ENCODE measurements around the gene TELO2.

The TELO2 gene

DNA sequence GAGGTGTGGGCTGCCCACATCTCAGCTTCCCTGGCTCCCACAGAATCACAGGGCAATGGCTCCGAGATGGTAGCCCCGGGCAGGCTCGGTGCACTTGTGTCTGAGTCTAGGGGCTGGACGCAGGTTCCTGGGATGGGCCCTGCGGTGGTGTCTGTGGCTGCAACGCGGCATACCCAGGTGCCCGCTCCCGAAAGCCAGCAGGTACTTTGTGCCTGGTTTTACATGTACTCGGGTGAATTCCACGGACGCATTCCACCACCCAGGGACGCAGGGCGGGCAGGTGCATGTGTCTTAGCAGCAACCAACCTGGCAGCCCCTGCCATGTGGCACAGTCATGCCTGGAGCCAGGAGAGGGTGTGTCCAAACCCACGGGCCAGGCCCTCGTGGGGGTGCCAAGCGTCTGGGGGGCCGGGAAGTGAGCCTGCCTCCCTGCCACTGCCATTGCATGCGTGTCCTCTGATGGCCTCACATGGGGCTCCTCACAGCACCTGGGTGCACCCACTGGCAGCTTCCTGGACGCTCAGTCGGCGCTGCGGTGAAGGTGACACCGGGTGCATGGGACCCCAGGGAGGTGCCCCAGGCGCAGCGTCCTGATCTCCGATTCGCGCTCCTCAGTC lies 35.9 kb downstream of the TELO2 start:
- no peaks in the 10 kb centered on the region for H3K9me3 ChIP-seq (ENCODE audit: low read length)
- no peaks in the 10 kb centered on the region for H3K79me2 ChIP-seq (ENCODE audit: insufficient read depth, low read length)
- no peaks in the 10 kb centered on the region for H3K27me3 ChIP-seq (ENCODE audit: insufficient read depth, low read length)
- no peaks in the 10 kb centered on the region for H4K20me1 ChIP-seq (ENCODE audit: insufficient read depth, low read length)
- no peaks in the 10 kb centered on the region for H3F3A ChIP-seq (ENCODE audit: insufficient read depth, low read length)
- H2AFZ ChIP-seq (ENCODE audit: low read length), result no peak overlapping the region
- TF ChIP-seq, protein P1, sequence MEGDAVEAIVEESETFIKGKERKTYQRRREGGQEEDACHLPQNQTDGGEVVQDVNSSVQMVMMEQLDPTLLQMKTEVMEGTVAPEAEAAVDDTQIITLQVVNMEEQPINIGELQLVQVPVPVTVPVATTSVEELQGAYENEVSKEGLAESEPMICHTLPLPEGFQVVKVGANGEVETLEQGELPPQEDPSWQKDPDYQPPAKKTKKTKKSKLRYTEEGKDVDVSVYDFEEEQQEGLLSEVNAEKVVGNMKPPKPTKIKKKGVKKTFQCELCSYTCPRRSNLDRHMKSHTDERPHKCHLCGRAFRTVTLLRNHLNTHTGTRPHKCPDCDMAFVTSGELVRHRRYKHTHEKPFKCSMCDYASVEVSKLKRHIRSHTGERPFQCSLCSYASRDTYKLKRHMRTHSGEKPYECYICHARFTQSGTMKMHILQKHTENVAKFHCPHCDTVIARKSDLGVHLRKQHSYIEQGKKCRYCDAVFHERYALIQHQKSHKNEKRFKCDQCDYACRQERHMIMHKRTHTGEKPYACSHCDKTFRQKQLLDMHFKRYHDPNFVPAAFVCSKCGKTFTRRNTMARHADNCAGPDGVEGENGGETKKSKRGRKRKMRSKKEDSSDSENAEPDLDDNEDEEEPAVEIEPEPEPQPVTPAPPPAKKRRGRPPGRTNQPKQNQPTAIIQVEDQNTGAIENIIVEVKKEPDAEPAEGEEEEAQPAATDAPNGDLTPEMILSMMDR (IDR thresholded peaks at IDR 0.05; ENCODE audit: low read length), result no peak
- no peak for TF ChIP-seq EZH2 (IDR thresholded peaks at IDR 0.05; ENCODE audit: borderline replicate concordance, low read length)
- H3K4me1 ChIP-seq (ENCODE audit: insufficient read depth, low read length, severe bottlenecking), result no peaks in the 10 kb centered on the region
- H3K4me3 ChIP-seq (ENCODE audit: low read depth, low read length, poor library complexity, severe bottlenecking), result no peak overlapping the region
- H3K9ac ChIP-seq (ENCODE audit: low read length), result no peak overlapping the region
- H3K36me3 ChIP-seq (ENCODE audit: insufficient read depth, low read length), result no peaks in the 10 kb centered on the region
- H3K27ac ChIP-seq (ENCODE audit: low read depth, low read length, poor library complexity, severe bottlenecking), result no peak overlapping the region
- H3K4me2 ChIP-seq (ENCODE audit: low read length), result no peak overlapping the region
- no peaks in the 10 kb centered on the region for H3K9me2 ChIP-seq (ENCODE audit: low read depth, low read length)

DNA sequence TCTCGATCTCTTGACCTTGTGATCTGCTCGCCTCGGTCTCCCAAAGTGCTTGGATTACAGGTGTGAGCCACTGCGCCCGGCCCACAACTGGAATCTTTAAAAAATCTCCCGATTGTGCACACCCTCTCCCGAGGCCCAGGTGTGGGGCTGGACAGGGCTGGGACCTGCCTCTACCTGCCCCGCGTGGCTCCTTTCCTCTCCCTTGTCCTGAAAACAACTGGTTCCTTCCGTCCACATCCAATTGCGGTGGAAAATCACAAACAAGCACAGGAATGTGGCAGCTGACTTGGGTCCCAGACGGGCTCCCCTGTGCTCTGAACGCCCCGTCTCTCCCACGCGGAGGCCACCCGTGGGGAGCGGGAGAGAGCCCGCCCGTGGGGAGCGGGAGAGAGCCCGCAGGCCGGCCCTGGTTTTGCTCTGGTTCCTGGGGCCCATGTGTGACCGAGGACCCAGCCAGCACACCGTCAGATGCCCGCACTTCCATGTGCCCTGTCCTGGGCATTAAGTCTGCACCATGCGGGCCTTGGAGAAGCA lies 37.3 kb downstream of the TELO2 start:
- H3K4me3 ChIP-seq (ENCODE audit: low read depth, low read length, poor library complexity, severe bottlenecking), result no peak overlapping the region
- H3K4me2 ChIP-seq (ENCODE audit: low read length), result no peak overlapping the region
- no peak for TF ChIP-seq EZH2 (IDR thresholded peaks at IDR 0.05; ENCODE audit: borderline replicate concordance, low read length)
- TF ChIP-seq, protein P1 (IDR thresholded peaks at IDR 0.05; ENCODE audit: low read length), result no peak
- no peaks in the 10 kb centered on the region for H3K27me3 ChIP-seq (ENCODE audit: insufficient read depth, low read length)
- no peaks in the 10 kb centered on the region for H3K36me3 ChIP-seq (ENCODE audit: insufficient read depth, low read length)
- H4K20me1 ChIP-seq (ENCODE audit: insufficient read depth, low read length), result no peaks in the 10 kb centered on the region
- no peaks in the 10 kb centered on the region for H3K79me2 ChIP-seq (ENCODE audit: insufficient read depth, low read length)
- H3K9me2 ChIP-seq (ENCODE audit: low read depth, low read length), result no peaks in the 10 kb centered on the region
- no peak overlapping the region for H3K27ac ChIP-seq (ENCODE audit: low read depth, low read length, poor library complexity, severe bottlenecking)
- no peaks in the 10 kb centered on the region for H3F3A ChIP-seq (ENCODE audit: insufficient read depth, low read length)
- H3K9ac ChIP-seq (ENCODE audit: low read length), result no peak overlapping the region
- no peak overlapping the region for H2AFZ ChIP-seq (ENCODE audit: low read length)
- no peaks in the 10 kb centered on the region for H3K9me3 ChIP-seq (ENCODE audit: low read length)
- H3K4me1 ChIP-seq (ENCODE audit: insufficient read depth, low read length, severe bottlenecking), result no peaks in the 10 kb centered on the region

DNA sequence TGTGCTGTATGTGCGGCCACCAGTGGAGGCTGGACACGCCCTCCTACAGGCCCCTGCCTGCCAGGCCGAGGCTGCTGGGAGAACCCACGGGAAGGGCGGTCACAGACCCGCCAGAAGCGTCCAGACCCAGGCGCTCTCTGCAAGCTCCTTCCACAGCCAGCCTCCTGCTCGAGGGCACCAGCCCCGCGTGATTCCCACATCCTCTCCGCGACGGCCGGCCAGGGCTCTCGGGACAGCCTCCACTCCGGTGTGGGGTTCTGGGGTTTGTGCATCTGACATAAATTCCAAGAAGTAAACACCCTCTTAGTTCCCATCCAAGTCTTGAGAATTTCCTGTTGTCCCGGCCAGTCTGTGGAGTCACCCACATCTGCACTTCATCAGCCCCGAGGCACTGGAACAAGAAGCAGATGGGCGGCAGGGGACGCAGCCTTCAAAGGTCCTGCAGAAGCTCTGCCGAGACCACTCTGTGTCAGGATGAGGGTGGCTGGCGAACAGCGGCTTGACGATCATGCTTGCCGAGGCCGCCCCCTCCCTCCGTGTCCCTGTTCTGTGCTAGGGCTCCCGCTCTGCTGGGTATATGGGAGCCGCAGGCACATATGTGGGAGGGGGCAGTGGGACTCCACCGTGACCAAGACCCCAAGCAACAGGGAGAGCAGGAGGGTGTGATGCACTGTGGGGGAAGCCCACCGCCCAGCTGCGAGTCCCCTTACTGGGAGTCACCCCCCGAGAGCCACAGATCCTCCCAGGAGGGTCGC lies 37.9 kb downstream of the TELO2 start:
- Histone ChIP-seq H3K9me3 (ENCODE audit: low read length) (no peaks in the 10 kb centered on the region), H3K36me3 (ENCODE audit: insufficient read depth, low read length) (no peaks in the 10 kb centered on the region), H3K79me2 (ENCODE audit: insufficient read depth, low read length) (no peaks in the 10 kb centered on the region), H3K27ac (ENCODE audit: low read depth, low read length, poor library complexity, severe bottlenecking) (no peak overlapping the region), H2AFZ (ENCODE audit: low read length) (no peak overlapping the region), H3F3A (ENCODE audit: insufficient read depth, low read length) (no peaks in the 10 kb centered on the region), H3K27me3 (ENCODE audit: insufficient read depth, low read length) (no peaks in the 10 kb centered on the region), H3K9ac (ENCODE audit: low read length) (no peak overlapping the region), H3K9me2 (ENCODE audit: low read depth, low read length) (no peaks in the 10 kb centered on the region), H3K4me1 (ENCODE audit: insufficient read depth, low read length, severe bottlenecking) (no peaks in the 10 kb centered on the region), H3K4me3 (ENCODE audit: low read depth, low read length, poor library complexity, severe bottlenecking) (no peak overlapping the region), H4K20me1 (ENCODE audit: insufficient read depth, low read length) (no peaks in the 10 kb centered on the region), H3K4me2 (ENCODE audit: low read length) (no peak overlapping the region)
- TF ChIP-seq, protein P1 (IDR thresholded peaks at IDR 0.05; ENCODE audit: low read length), result no peak
- no peak for TF ChIP-seq EZH2 (IDR thresholded peaks at IDR 0.05; ENCODE audit: borderline replicate concordance, low read length)
